ENCODE data around the gene TXNRD1. TPM values are rescaled to one million over a fixed set of nuclear protein-coding genes. Genes with fewer than 3 reads are reported as not detected.

Gene TXNRD1
- total and polyA plus RNA-seq, 12 donors, result 53.9 to 487 (median 290) TPM

DNA sequence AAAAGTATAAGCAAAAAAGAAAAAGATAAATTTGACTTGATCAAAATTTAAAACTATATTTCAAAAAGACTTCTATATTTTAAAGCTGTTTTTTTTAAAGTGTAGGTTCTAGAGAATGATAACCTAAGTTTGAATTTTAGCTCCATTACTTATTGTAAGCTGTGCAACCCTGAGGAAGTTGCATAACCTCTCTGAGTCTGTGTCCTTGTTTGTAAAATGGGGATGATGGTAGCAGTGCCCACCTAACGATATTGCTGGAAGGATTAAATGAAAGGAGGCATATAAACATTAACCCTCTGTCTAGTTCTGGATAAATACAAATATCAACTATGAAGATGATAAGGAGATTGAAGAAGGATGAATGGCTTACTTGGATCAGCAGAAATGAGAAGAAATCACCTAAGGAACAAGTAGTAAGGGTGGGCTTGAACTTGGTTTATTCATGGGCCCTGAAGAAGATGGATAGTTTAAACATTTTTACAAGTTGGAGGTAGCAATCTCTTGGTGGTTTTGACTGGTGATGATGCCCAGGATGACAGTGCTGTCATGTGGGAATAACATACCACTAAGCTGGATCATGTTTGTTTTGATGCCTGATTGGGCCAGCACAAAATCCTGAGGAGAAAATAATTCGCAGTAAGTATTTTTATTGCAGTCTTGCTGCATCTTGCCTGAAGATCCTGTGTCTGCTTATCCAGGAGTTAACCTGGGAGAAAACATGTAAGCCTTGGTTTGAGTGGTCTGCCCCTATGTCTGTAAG lies 35.0 kb downstream of the TXNRD1 start:
- Histone ChIP-seq H3K27ac (no peak overlapping the region), H3K36me3 (replicated peaks in 1 of 2) (no peaks in the 10 kb centered on the region), H3K27me3 (no peaks in the 10 kb centered on the region), H3K4me3 (no peak overlapping the region), H3K9me3 (replicated peaks in 1 of 3) (no peaks in the 10 kb centered on the region), H3K4me1 (replicated peaks in 1 of 2) (no peaks in the 10 kb centered on the region)
- DNase-seq, result no peak
- 79 to 94% (median 85%) methylated on average over 2 of the region's 2 CpGs for whole genome bisulfite sequencing, 4 donors
- no peak for TF ChIP-seq POLR2A (IDR thresholded peaks at IDR 0.05)
- TF ChIP-seq, protein P1, sequence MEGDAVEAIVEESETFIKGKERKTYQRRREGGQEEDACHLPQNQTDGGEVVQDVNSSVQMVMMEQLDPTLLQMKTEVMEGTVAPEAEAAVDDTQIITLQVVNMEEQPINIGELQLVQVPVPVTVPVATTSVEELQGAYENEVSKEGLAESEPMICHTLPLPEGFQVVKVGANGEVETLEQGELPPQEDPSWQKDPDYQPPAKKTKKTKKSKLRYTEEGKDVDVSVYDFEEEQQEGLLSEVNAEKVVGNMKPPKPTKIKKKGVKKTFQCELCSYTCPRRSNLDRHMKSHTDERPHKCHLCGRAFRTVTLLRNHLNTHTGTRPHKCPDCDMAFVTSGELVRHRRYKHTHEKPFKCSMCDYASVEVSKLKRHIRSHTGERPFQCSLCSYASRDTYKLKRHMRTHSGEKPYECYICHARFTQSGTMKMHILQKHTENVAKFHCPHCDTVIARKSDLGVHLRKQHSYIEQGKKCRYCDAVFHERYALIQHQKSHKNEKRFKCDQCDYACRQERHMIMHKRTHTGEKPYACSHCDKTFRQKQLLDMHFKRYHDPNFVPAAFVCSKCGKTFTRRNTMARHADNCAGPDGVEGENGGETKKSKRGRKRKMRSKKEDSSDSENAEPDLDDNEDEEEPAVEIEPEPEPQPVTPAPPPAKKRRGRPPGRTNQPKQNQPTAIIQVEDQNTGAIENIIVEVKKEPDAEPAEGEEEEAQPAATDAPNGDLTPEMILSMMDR (IDR thresholded peaks at IDR 0.05), result no peak
- intact Hi-C loops (cut with DNase I), result no loop called here

DNA sequence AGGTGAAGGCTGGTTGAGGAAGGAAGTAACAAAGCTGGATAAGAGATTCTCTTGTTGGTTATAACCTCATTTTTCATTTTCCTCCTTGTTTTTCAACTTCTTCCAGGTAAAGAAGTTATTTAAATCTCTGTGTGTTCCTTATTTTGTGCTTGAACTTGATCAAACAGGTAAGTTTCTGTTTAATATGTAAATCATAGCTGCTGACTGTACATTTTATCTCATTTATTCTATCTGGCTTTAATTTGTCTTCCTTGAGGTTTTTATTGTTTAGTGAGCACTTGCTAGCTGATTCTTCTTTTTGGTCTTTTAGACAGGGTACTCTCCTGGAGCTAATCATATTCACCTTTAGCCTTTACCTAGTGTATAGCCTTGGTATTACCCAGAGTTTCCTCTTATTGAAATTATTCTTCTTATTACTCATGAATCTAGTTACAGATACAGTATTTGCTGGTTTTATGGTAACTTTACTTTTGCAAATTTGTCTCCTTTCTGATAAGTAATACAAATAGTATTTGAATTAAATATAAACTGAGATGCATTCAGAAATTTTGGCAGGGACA lies 42.4 kb downstream of the TXNRD1 start:
- Histone ChIP-seq H3K27ac (no peak overlapping the region), H3K4me1 (replicated peaks in 1 of 2) (no peaks in the 10 kb centered on the region), H3K27me3 (no peaks in the 10 kb centered on the region), H3K4me3 (no peak overlapping the region), H3K36me3 (replicated peaks in 1 of 2) (no peaks in the 10 kb centered on the region), H3K9me3 (replicated peaks in 1 of 3) (no peaks in the 10 kb centered on the region)
- DNase-seq, result no peak
- no peak for TF ChIP-seq POLR2A (IDR thresholded peaks at IDR 0.05)
- TF ChIP-seq, protein P1 (IDR thresholded peaks at IDR 0.05), result no peak
- intact Hi-C loops (cut with DNase I), result no loop called here

DNA sequence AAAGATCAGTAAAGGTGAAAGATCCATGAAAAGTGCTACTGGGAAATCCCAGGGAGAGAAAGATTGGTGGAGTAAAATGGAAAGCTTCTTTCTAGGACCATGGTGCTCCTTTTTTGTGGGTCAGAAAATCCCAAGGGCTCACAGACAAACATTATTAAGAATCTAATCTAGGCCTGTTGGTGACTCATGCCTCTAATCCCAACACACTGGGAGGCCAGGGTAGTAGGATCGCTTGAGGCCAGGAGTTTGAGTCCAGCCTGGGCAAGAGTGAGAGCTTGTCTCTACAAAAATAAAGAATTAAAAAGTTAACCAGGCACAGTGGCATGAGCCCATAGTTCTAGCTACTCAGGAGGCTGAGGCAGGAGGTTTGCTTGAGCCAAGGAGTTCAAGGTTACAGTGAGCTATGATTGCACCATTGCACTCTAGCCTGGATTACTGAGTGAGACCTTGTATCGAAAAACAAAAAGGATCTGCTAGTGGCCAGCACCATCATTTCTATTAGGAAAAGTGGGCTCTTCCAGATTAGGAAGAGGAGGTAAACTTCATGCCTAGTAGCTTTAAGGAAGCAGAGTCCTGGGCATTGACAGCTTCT lies 43.0 kb downstream of the TXNRD1 start:
- TF ChIP-seq, protein P1 (IDR thresholded peaks at IDR 0.05), result no peak
- TF ChIP-seq POLR2A (IDR thresholded peaks at IDR 0.05), result no peak
- Histone ChIP-seq H3K4me1 (replicated peaks in 1 of 2) (no peaks in the 10 kb centered on the region), H3K27me3 (no peaks in the 10 kb centered on the region), H3K36me3 (replicated peaks in 1 of 2) (no peaks in the 10 kb centered on the region), H3K9me3 (replicated peaks in 1 of 3) (no peaks in the 10 kb centered on the region), H3K4me3 (no peak overlapping the region), H3K27ac (no peak overlapping the region)
- intact Hi-C loops (cut with DNase I), result no loop called here
- DNase-seq, result no peak
- WGBS, 4 donors, result 72 to 88% (median 86%) methylated on average over 2 of the region's 2 CpGs

DNA sequence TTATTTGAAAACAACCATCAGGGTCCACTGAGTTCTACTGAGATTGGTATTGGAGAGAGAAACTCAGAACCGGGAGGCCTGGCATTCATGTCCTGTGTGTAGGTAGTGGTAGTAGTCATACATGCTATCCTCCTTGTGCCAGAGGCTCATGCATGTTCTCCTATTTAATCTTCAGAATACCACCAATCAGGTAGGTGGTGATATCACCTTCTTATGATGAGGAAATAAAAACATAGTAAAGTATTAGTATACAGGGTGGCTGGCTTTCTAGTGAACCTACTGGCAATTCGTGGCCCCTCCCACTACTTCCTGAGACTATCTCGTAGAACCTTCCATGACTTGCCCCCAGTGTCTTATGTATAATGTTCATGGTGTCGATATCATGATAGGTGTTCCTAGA lies 47.4 kb downstream of the TXNRD1 start:
- Histone ChIP-seq H3K9me3 (replicated peaks in 1 of 3) (no peaks in the 10 kb centered on the region), H3K27me3 (no peaks in the 10 kb centered on the region), H3K36me3 (replicated peaks in 1 of 2) (no peaks in the 10 kb centered on the region), H3K27ac (no peak overlapping the region), H3K4me3 (no peak overlapping the region), H3K4me1 (replicated peaks in 1 of 2) (no peaks in the 10 kb centered on the region)
- DNase-seq, result no peak
- TF ChIP-seq, protein P1 (IDR thresholded peaks at IDR 0.05), result no peak
- TF ChIP-seq POLR2A (IDR thresholded peaks at IDR 0.05), result no peak
- intact Hi-C loops (cut with DNase I), result no loop called here
- 67 to 89% (median 80%) methylated on average over 3 to 4 of the region's 4 CpGs for WGBS, 4 donors
